ENCODE results near the gene DHRS2. TPM values are rescaled to one million over a fixed set of nuclear protein-coding genes. Genes with fewer than 3 reads are reported as not detected.

The DHRS2 gene
- total RNA-seq, 1 donor from 2014 or later: not detected

DNA sequence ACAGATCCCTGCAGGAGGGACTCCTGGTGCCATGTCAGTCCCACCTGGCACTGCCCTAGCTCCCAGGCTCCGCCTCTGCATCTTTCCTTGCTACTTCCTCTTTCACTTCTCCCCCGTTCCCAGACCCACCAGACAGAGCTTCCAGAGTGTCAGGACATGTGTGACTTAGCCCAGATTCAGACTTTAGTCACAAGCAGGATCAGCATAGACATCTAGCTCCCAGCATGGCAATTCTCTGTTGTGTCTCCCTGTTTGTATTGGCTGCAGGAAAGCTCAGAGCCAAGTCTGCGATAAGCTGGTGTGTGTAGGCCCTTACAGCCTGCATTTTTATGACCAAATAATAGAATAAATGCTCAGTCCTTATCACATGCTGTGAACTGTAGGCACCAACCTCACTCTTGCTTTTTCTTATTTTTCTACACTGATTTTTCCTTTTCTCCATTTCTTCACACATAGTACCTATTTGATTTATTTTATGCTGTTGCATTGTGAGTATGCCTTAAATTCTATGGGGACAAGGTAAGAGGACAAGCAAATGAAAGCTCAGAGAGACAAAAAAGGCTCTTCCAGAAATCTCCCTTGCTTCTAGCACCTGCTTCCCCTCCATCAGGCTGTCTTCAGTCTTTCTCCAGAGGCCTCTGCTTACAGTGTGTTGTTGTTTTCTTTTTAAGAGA lies 5.9 kb downstream of the DHRS2 start:
- no peaks in the 10 kb centered on the region for H3K36me3 Mint-ChIP-seq (ENCODE audit: low read depth)
- H3K4me1 Mint-ChIP-seq: no peaks in the 10 kb centered on the region
- no peak for DNase-seq (ENCODE audit: low read depth, low spot score)
- TF ChIP-seq, protein P1, sequence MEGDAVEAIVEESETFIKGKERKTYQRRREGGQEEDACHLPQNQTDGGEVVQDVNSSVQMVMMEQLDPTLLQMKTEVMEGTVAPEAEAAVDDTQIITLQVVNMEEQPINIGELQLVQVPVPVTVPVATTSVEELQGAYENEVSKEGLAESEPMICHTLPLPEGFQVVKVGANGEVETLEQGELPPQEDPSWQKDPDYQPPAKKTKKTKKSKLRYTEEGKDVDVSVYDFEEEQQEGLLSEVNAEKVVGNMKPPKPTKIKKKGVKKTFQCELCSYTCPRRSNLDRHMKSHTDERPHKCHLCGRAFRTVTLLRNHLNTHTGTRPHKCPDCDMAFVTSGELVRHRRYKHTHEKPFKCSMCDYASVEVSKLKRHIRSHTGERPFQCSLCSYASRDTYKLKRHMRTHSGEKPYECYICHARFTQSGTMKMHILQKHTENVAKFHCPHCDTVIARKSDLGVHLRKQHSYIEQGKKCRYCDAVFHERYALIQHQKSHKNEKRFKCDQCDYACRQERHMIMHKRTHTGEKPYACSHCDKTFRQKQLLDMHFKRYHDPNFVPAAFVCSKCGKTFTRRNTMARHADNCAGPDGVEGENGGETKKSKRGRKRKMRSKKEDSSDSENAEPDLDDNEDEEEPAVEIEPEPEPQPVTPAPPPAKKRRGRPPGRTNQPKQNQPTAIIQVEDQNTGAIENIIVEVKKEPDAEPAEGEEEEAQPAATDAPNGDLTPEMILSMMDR (conservative IDR thresholded peaks at IDR 0.05): no peak
- no peak overlapping the region for H3K27ac Mint-ChIP-seq (ENCODE audit: unreplicated experiment)
- no peaks in the 10 kb centered on the region for H3K9me3 Mint-ChIP-seq
- peaks cover 2% of the 10 kb centered on the region for H3K27me3 Mint-ChIP-seq (ENCODE audit: low read depth)
- no peak overlapping the region for H3K4me3 Mint-ChIP-seq

DNA sequence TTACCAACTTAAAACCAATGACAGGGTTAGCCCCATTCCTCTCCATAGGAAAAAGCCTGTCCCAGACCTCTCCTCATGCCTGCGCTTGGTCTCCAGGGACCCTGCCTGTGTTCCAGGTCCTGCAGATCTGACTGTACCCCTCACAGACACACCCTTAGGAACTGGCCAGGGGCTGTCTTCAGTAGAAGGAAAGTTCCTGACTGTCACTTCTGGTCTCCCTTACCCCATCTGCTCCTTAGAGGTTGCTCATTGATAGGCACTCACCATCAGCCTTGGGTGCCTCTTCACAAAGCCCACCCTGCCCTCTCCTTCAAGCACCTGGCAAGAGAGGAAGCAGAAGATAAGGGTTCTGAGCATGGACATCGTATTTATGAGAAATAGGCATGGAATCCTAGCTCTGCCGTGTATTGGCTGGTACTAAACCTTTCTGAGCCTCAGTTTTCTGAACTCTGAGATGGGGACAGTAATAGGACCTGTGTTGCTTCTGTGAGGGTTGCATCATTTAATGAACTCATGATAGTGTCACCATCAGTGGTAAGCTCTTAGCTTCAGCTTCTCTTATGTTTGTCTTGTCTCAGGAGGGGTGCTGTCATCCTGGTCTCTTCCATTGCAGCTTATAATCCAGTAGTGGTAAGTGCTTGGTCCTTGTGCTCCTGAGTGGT lies 7.5 kb downstream of the DHRS2 start:
- Mint-ChIP-seq H3K9me3 (no peaks in the 10 kb centered on the region), H3K27me3 (ENCODE audit: low read depth) (peaks cover 5% of the 10 kb centered on the region), H3K27ac (ENCODE audit: unreplicated experiment) (no peak overlapping the region), H3K4me1 (no peaks in the 10 kb centered on the region), H3K36me3 (ENCODE audit: low read depth) (no peaks in the 10 kb centered on the region), H3K4me3 (no peak overlapping the region)
- TF ChIP-seq, protein P1 (conservative IDR thresholded peaks at IDR 0.05): no peak
- no peak for DNase-seq (ENCODE audit: low read depth, low spot score)

DNA sequence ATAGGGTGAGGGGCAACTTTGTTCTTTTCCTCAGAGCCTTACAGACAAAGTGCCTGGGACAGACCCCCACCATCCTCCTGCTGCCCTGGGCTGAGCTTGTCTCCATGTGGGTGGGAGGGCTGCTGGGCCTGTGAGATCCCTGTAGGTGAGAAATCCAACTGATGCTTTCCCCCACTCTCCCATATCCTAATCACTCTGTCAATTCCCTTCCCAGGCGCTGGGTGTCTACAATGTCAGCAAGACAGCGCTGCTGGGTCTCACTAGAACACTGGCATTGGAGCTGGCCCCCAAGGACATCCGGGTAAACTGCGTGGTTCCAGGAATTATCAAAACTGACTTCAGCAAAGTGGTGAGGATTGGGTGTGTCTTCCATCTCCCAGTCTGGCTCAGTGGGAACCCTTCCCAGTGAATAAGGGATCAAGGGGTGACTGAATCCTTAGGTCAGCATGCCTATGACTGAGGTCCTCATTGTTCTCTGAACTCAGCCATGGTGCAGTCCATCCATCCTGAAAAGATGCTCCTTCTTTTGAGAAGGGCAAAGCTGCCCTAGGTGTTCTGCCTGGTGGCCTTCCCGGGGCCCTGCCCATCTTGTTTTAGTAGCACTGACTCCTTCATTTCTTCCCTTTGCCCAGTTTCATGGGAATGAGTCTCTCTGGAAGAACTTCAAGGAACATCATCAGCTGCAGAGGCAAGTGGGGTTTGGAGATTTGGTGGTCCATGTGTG lies 8.2 kb downstream of the DHRS2 start:
- no peaks in the 10 kb centered on the region for H3K9me3 Mint-ChIP-seq
- no peak overlapping the region for H3K4me3 Mint-ChIP-seq
- H3K27ac Mint-ChIP-seq (ENCODE audit: unreplicated experiment): no peak overlapping the region
- H3K4me1 Mint-ChIP-seq: no peaks in the 10 kb centered on the region
- TF ChIP-seq, protein P1 (conservative IDR thresholded peaks at IDR 0.05): no peak
- H3K27me3 Mint-ChIP-seq (ENCODE audit: low read depth): peaks cover 9% of the 10 kb centered on the region
- DNase-seq (ENCODE audit: low read depth, low spot score): no peak
- no peaks in the 10 kb centered on the region for H3K36me3 Mint-ChIP-seq (ENCODE audit: low read depth)

DNA sequence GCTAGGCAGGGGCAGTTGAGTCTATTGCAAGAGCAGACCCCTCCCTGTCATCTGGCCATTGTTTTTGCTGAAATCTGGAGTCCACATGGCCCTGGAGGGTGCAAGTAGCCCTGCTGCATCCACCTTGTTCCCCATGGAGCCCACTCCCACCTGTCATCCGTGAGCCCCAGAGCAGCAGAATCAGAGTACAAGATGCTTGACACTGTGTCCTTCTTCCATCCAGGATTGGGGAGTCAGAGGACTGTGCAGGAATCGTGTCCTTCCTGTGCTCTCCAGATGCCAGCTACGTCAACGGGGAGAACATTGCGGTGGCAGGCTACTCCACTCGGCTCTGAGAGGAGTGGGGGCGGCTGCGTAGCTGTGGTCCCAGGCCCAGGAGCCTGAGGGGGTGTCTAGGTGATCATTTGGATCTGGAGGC lies 8.8 kb downstream of the DHRS2 start:
- Mint-ChIP-seq H3K4me3 (no peak overlapping the region), H3K4me1 (no peaks in the 10 kb centered on the region), H3K27me3 (ENCODE audit: low read depth) (peaks cover 13% of the 10 kb centered on the region), H3K36me3 (ENCODE audit: low read depth) (no peaks in the 10 kb centered on the region), H3K27ac (ENCODE audit: unreplicated experiment) (no peak overlapping the region), H3K9me3 (no peaks in the 10 kb centered on the region)
- DNase-seq (ENCODE audit: low read depth, low spot score): no peak
- TF ChIP-seq, protein P1 (conservative IDR thresholded peaks at IDR 0.05): no peak

DNA sequence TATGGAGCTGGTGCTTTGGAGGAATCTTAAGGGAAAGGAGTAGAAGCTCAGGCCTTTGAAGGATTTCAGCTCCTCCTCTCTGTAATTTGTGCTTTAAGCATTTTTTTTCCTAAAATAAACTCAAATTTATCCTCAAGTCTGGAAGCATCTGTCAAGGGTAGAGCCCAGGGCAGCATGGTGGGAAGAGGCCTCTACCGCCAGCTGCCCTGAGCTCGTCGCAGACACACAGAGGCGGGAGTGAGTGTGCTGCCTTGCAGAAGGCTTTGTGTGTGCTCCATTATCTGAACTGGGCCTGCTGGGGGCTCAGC lies 9.3 kb downstream of the DHRS2 start:
- Mint-ChIP-seq H3K4me3 (no peak overlapping the region), H3K36me3 (ENCODE audit: low read depth) (no peaks in the 10 kb centered on the region), H3K27me3 (ENCODE audit: low read depth) (peaks cover 16% of the 10 kb centered on the region), H3K9me3 (no peaks in the 10 kb centered on the region), H3K27ac (ENCODE audit: unreplicated experiment) (no peak overlapping the region), H3K4me1 (no peaks in the 10 kb centered on the region)
- no peak for DNase-seq (ENCODE audit: low read depth, low spot score)
- TF ChIP-seq, protein P1 (conservative IDR thresholded peaks at IDR 0.05): no peak
